Neuronal stem cell (in vitro differentiated cells): ENCODE measurements around the gene CCDC159.

Source experiments
- DNase-seq: peaks from one replicate; pipeline ENCODE4 v3.0.0-alpha.2; 2013; ENCODE audit warnings: low spot score
- H2AFZ ChIP-seq: one replicate; pipeline ENCODE4 v1.6.1; 2013; ENCODE audit warnings: mild to moderate bottlenecking, low read length, inconsistent platforms
- H2AK5ac ChIP-seq: 2 replicates; pipeline ENCODE4 v1.6.1; 2013; ENCODE audit warnings: low read depth, mild to moderate bottlenecking, inconsistent platforms, low read length, moderate library complexity, mixed read lengths
- H2BK120ac ChIP-seq: 2 replicates; pipeline ENCODE4 v1.6.1; 2013; ENCODE audit warnings: low read depth, mild to moderate bottlenecking, inconsistent platforms, low read length, moderate library complexity, mixed read lengths
- H2BK12ac ChIP-seq: one replicate; pipeline ENCODE4 v1.6.1; 2013; ENCODE audit warnings: low read length, inconsistent platforms
- H2BK15ac ChIP-seq: 2 replicates; pipeline ENCODE4 v1.6.1; 2013; ENCODE audit warnings: mild to moderate bottlenecking, low read length, inconsistent platforms, mixed read lengths
- H2BK5ac ChIP-seq: one replicate; pipeline ENCODE4 v1.6.1; 2013; ENCODE audit warnings: inconsistent platforms, mild to moderate bottlenecking, low read length, moderate library complexity
- H3K14ac ChIP-seq: one replicate; pipeline ENCODE4 v1.6.1; 2013; ENCODE audit warnings: low read length, inconsistent platforms
- H3K18ac ChIP-seq: 2 replicates; pipeline ENCODE4 v1.6.1; 2013; ENCODE audit warnings: low read length, inconsistent platforms
- H3K23ac ChIP-seq: 2 replicates; pipeline ENCODE4 v1.6.1; 2013; ENCODE audit warnings: low read depth, mild to moderate bottlenecking, mixed read lengths, low read length, inconsistent platforms; ENCODE audit not compliant: poor library complexity
- H3K27ac ChIP-seq: replicated peaks from 3 replicates; pipeline ENCODE4 v1.5.1; 2013; ENCODE audit warnings: low read length, inconsistent platforms
- H3K27me3 ChIP-seq, 3 experiments: 2 replicates each; pipeline ENCODE4 v1.6.1; 2013; ENCODE audit warnings: low read length in 3 of 3, mild to moderate bottlenecking in 2 of 3, inconsistent platforms in 1 of 3, low read depth in 1 of 3, mixed read lengths in 1 of 3, moderate library complexity in 1 of 3; ENCODE audit not compliant: control insufficient read depth in 3 of 3, insufficient read depth in 3 of 3
- H3K36me3 ChIP-seq, 2 donors: replicated peaks in 1 of 2; 2 replicates each; pipeline ENCODE4 v1.6.1; 2013; ENCODE audit warnings: low read length in 2 of 2; ENCODE audit not compliant: control insufficient read depth in 2 of 2, insufficient read depth in 2 of 2
- H3K4ac ChIP-seq: 2 replicates; pipeline ENCODE4 v1.6.1; 2013; ENCODE audit warnings: inconsistent platforms, mild to moderate bottlenecking, low read length, moderate library complexity
- H3K4me1 ChIP-seq, 2 donors: 1 replicate in 1 of 2; 2 replicates in 1 of 2; pipeline ENCODE4 v1.6.1; 2013; ENCODE audit warnings: low read length in 2 of 2, low read depth in 1 of 2; ENCODE audit not compliant: control insufficient read depth in 2 of 2, insufficient read depth in 1 of 2
- H3K4me2 ChIP-seq: one replicate; pipeline ENCODE4 v1.6.1; 2013; ENCODE audit warnings: mild to moderate bottlenecking, low read length, inconsistent platforms; ENCODE audit not compliant: insufficient read depth, poor library complexity, severe bottlenecking
- H3K4me3 ChIP-seq, 2 donors: 2 replicates each; pipeline ENCODE4 v1.5.1; 2013; ENCODE audit warnings: low read length in 2 of 2, mild to moderate bottlenecking in 2 of 2, inconsistent platforms in 1 of 2, moderate library complexity in 1 of 2
- H3K79me1 ChIP-seq: one replicate; pipeline ENCODE4 v1.6.1; 2013; ENCODE audit warnings: low read depth, mild to moderate bottlenecking, inconsistent platforms, low read length, moderate library complexity
- H3K9ac ChIP-seq: one replicate; pipeline ENCODE4 v1.6.1; 2013; ENCODE audit warnings: mild to moderate bottlenecking, low read depth, low read length, inconsistent platforms; ENCODE audit not compliant: poor library complexity
- H3K9me3 ChIP-seq, 2 donors: replicated peaks in 1 of 2; 2 replicates each; pipeline versions ENCODE3 to v1.6.1; 2013; ENCODE audit warnings: low read length in 2 of 2, mild to moderate bottlenecking in 2 of 2, inconsistent platforms in 1 of 2, low read depth in 1 of 2, mixed read lengths in 1 of 2, moderate library complexity in 1 of 2; ENCODE audit not compliant: control insufficient read depth in 2 of 2, insufficient read depth in 1 of 2
- H4K8ac ChIP-seq: one replicate; pipeline ENCODE4 v1.6.1; 2013; ENCODE audit warnings: low read depth, mild to moderate bottlenecking, inconsistent platforms, low read length, moderate library complexity
- H4K91ac ChIP-seq: one replicate; pipeline ENCODE4 v1.6.1; 2013; ENCODE audit warnings: low read length, low read depth, mild to moderate bottlenecking, inconsistent platforms; ENCODE audit not compliant: poor library complexity
- WGBS, 2 donors: extraction: QIAGEN DNeasy Blood & Tissue Kit; methylation state at CpG; one replicate each; pipeline ENCODE4 v1.1.7; 2013; ENCODE audit warnings: missing lambda C conversion rate in 2 of 2, mixed read lengths in 1 of 2; ENCODE audit not compliant: insufficient read length in 2 of 2, insufficient replicate concordance in 1 of 2; ENCODE audit errors: extremely low coverage in 2 of 2; 5-methylcytosine and 5-hydroxymethylcytosine counted together

Gene CCDC159

DNA sequence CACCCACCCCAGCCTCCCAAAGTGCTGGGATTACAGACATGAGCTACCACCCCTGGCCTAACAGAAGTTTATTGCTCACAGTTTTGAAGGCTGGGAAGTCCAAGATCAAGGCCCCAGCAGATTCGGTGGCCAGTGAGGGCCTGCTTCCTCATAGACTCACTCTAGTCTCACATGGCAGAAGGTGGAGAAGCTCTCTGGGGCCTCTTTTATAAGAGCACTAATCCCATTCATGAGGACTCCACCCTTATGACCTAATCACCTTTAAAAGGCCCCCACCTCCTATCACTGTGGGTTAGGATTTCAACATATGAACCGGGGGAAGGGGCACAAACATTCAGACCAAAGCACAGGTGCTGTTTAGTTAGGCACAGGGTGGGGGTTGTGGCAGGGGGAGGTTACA is 21.2 kb downstream of the CCDC159 start:
- H3K27ac ChIP-seq, result no peak overlapping the region

DNA sequence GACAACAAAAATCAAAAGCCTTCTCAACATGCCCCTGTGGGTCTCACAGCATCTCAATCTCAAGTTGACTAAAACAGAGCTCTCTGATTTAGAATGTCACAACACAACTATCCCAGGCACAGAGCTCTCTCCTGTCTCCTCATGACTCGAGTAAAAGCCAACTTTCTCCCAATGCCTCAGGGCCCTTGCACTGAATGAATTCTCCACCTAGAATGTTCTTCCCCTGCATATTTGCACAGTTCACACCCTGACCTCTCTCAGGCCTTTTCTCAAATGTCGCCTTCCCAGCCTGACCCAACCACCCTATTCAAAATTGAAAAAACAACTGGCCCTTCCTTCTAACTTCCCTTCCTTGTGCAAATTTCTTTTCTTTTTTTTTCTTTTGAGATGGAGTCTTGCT is 24.4 kb downstream of the CCDC159 start:
- H3K27ac ChIP-seq, result no peak overlapping the region
- no peaks in the 10 kb centered on the region for H3K27me3 ChIP-seq
- peaks cover 0 to 3% of the 10 kb centered on the region in 2 donors for H3K36me3 ChIP-seq
- H4K91ac ChIP-seq, result no peak overlapping the region
- H3K9me3 ChIP-seq, result no peaks in the 10 kb centered on the region
- H2BK5ac ChIP-seq, result no peak overlapping the region
- H3K23ac ChIP-seq, result no peak overlapping the region
- H3K9ac ChIP-seq, result no peak overlapping the region
- H2AK5ac ChIP-seq, result no peak overlapping the region
- no peak overlapping the region for H3K14ac ChIP-seq
- H3K18ac ChIP-seq, result no peak overlapping the region
- WGBS, 2 donors, result no CpG with 5 or more reads among the region's 2 CpGs
- H3K79me1 ChIP-seq, result no peaks in the 10 kb centered on the region
- no peak overlapping the region for H3K4ac ChIP-seq
- no peak for DNase-seq
- H4K8ac ChIP-seq, result no peak overlapping the region
- no peak overlapping the region for H2BK15ac ChIP-seq
- peaks cover 17 to 19% of the 10 kb centered on the region in 2 donors for H3K4me1 ChIP-seq
- no peak overlapping the region for H2AFZ ChIP-seq
- no peak overlapping the region for H3K4me3 ChIP-seq
- H2BK12ac ChIP-seq, result no peak overlapping the region
- no peak overlapping the region for H2BK120ac ChIP-seq
- H3K4me2 ChIP-seq, result no peak overlapping the region

More for the DNA sequence above, 21.2 kb downstream of the CCDC159 start:
- H3K4ac ChIP-seq, result no peak overlapping the region
- H3K23ac ChIP-seq, result no peak overlapping the region
- H2AFZ ChIP-seq, result no peak overlapping the region
- H3K4me2 ChIP-seq, result no peak overlapping the region
- no peak overlapping the region for H3K9ac ChIP-seq
- H2BK120ac ChIP-seq, result no peak overlapping the region
- no peak overlapping the region for H2BK12ac ChIP-seq
- DNase-seq, result no peak
- H3K18ac ChIP-seq, result no peak overlapping the region
- H3K14ac ChIP-seq, result no peak overlapping the region
- no peak overlapping the region for H4K91ac ChIP-seq
- H4K8ac ChIP-seq, result no peak overlapping the region
- H2BK15ac ChIP-seq, result no peak overlapping the region
- H3K4me3 ChIP-seq, result no peak overlapping the region
- H3K27me3 ChIP-seq, result peaks cover 0 to under 1% (median 0%) of the 10 kb centered on the region in 3 experiments
- no CpG with 5 or more reads among the region's 2 CpGs for WGBS, 2 donors
- H2AK5ac ChIP-seq, result no peak overlapping the region
- no peak overlapping the region for H2BK5ac ChIP-seq
- H3K4me1 ChIP-seq, result no peaks in the 10 kb centered on the region
- H3K79me1 ChIP-seq, result no peaks in the 10 kb centered on the region
- H3K36me3 ChIP-seq, result peaks cover 0 to 5% of the 10 kb centered on the region in 2 donors
- no peaks in the 10 kb centered on the region for H3K9me3 ChIP-seq

DNA sequence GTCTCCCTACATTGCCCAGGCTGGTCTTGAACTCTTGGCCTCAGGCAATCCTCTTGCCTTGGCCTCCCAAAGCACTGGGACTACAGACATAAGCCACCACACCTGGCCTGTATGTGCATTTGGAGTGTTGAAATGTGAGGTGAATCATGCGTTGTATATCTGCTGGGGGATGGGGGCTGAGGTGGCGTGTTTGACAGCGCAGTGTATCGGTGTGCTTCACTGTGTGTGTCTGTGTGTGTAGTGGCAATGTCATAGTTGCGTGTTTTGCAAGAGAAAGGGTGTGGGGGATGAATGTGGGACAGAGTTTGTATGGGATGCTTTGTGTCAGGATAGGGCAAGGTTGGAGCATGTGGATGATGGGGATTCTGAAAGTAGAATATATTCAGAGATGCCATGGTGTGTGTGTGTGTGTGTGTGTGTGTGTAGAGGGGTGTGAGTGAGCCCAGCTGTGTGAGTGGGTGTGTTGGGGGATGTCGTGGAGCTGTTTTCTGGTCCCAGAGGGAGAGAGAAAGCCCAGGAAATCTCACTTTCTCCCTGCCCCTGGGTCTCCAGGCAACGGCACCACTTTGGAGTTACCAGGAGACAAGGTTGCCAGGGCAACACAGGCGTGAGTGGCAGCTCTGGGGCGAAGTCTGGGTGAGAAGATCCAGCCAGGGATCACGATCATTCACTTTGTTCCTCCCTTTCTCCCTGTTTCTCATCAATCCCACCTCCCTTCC is 27.0 kb downstream of the CCDC159 start:
- peak overlapping the region; percentile 63 for H3K27ac ChIP-seq
- no CpG with 5 or more reads among the region's 10 CpGs for WGBS, 2 donors
- no peak overlapping the region for H3K23ac ChIP-seq
- peak overlapping the region; percentile 9 to 67 for H3K4me3 ChIP-seq
- no peaks in the 10 kb centered on the region for H3K9me3 ChIP-seq
- no peak overlapping the region for H3K4ac ChIP-seq
- DNase-seq, result peak; percentile 76
- H3K36me3 ChIP-seq, result peaks cover 0 to 15% of the 10 kb centered on the region in 2 donors
- H3K18ac ChIP-seq, result no peak overlapping the region
- H3K14ac ChIP-seq, result no peak overlapping the region
- H2AFZ ChIP-seq, result peak overlapping the region; percentile 92
- no peak overlapping the region for H2AK5ac ChIP-seq
- no peak overlapping the region for H2BK120ac ChIP-seq
- peak overlapping the region; percentile 71 for H3K4me2 ChIP-seq
- no peak overlapping the region for H4K91ac ChIP-seq
- H2BK12ac ChIP-seq, result no peak overlapping the region
- peaks cover 17 to 21% of the 10 kb centered on the region in 2 donors for H3K4me1 ChIP-seq
- H2BK5ac ChIP-seq, result no peak overlapping the region
- no peak overlapping the region for H2BK15ac ChIP-seq
- no peak overlapping the region for H4K8ac ChIP-seq
- H3K9ac ChIP-seq, result no peak overlapping the region
- peaks cover 1% of the 10 kb centered on the region for H3K79me1 ChIP-seq
- H3K27me3 ChIP-seq, result no peaks in the 10 kb centered on the region

- H3K23ac ChIP-seq, result no peak overlapping the region
- H3K14ac ChIP-seq, result no peak overlapping the region
- H3K27me3 ChIP-seq, result no peaks in the 10 kb centered on the region
- H3K79me1 ChIP-seq, result peaks cover 3% of the 10 kb centered on the region
- no peak for DNase-seq
- peak overlapping the region; percentile 9 for H2BK120ac ChIP-seq
- peak overlapping the region; percentile 77 for H3K18ac ChIP-seq
- no peak overlapping the region for H2BK5ac ChIP-seq
- H3K4me3 ChIP-seq, result peak overlapping the region; percentile 35 to 67
- WGBS, 2 donors, result no CpG with 5 or more reads among the region's 11 CpGs
- H2AK5ac ChIP-seq, result peak overlapping the region; percentile 53
- H3K4ac ChIP-seq, result no peak overlapping the region
- peaks cover 19 to 21% of the 10 kb centered on the region in 2 donors for H3K4me1 ChIP-seq
- H4K8ac ChIP-seq, result no peak overlapping the region
- peak overlapping the region; percentile 71 for H3K4me2 ChIP-seq
- peaks cover 0 to 18% of the 10 kb centered on the region in 2 donors for H3K36me3 ChIP-seq
- no peak overlapping the region for H2BK12ac ChIP-seq
- no peak overlapping the region for H3K9ac ChIP-seq
- H2BK15ac ChIP-seq, result peak overlapping the region; percentile 39
- H2AFZ ChIP-seq, result peak overlapping the region; percentile 92
- H3K27ac ChIP-seq, result peak overlapping the region; percentile 63
- no peaks in the 10 kb centered on the region for H3K9me3 ChIP-seq
- H4K91ac ChIP-seq, result peak overlapping the region; percentile 98
These were observed 27.6 kb downstream of the CCDC159 start for GRCh38 chr19:11373885-11374432.
